GM10266 (cell line): ENCODE measurements around the gene TRNT1.

ENCODE experiments used
- DNase-seq: peaks from one replicate; pipeline ENCODE4 v3.0.0; 2012; ENCODE audit errors: extremely low spot score
- TF ChIP-seq, protein P1 (sequence below): IDR thresholded peaks from 2 replicates; pipeline ENCODE4 v1.5.1; 2012; ENCODE audit warnings: mild to moderate bottlenecking, low read depth; ENCODE audit not compliant: control insufficient read depth, insufficient read depth; ENCODE audit errors: missing control alignments

TRNT1 gene

DNA sequence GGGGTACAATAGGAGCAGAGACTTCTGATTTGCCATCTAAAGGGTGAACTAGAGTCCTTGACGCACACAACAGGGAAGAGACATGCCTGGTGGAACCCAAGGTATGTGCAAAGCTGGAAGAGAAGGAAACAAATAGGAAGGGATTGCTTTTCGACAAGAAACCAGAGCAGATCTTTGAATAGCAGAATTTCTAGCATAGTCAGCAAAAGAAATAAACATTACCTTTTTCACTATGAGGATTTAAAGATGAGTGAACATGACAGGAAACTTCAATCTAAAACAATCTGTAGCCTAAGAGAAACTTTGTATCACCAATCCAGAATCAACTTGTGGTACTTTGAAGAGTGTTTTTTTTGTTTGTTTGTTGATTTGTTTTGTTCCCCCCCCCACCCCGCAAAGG lies 21.5 kb upstream of the TRNT1 start:
- DNase-seq, result no peak
- TF ChIP-seq, protein P1, sequence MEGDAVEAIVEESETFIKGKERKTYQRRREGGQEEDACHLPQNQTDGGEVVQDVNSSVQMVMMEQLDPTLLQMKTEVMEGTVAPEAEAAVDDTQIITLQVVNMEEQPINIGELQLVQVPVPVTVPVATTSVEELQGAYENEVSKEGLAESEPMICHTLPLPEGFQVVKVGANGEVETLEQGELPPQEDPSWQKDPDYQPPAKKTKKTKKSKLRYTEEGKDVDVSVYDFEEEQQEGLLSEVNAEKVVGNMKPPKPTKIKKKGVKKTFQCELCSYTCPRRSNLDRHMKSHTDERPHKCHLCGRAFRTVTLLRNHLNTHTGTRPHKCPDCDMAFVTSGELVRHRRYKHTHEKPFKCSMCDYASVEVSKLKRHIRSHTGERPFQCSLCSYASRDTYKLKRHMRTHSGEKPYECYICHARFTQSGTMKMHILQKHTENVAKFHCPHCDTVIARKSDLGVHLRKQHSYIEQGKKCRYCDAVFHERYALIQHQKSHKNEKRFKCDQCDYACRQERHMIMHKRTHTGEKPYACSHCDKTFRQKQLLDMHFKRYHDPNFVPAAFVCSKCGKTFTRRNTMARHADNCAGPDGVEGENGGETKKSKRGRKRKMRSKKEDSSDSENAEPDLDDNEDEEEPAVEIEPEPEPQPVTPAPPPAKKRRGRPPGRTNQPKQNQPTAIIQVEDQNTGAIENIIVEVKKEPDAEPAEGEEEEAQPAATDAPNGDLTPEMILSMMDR, result no peak

DNA sequence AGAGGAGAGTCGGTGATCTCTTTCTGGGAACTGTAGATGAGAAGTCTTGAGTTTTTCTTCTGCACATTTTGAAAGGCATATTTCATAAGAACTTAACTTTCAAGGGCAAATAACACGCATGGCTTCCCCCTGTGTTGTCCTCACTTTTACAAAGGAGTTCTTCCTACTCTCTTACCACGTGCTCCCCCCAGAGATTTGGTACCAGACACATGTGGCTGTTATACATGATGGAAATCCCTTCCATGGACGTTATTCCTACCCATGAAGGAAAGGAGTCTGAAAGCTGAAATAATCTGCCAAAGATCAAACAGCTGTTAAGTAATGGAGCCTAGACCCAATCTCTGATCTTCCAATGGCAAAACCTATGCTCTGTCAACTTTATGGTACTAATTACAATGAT lies 20.9 kb upstream of the TRNT1 start:
- TF ChIP-seq, protein P1, result no peak
- DNase-seq, result no peak

DNA sequence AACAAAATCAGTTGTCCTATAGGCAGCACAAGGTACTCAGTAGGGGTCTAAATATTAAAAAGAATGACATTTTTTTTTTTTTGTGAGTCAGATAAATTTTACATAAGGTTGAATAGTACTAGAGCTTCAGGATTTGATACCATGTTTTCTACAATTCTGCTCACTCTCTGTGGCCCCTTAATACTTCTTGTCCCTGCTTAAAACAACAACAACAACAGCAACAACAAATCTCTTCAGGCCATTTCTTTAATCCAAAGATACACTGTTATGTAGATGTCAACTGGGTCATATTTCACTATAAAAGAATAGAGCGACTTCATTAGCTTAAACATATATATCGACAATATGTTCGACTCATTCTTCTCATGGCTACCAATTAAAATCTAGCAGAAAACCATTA lies 19.6 kb upstream of the TRNT1 start:
- no peak for DNase-seq
- TF ChIP-seq, protein P1, result no peak

DNA sequence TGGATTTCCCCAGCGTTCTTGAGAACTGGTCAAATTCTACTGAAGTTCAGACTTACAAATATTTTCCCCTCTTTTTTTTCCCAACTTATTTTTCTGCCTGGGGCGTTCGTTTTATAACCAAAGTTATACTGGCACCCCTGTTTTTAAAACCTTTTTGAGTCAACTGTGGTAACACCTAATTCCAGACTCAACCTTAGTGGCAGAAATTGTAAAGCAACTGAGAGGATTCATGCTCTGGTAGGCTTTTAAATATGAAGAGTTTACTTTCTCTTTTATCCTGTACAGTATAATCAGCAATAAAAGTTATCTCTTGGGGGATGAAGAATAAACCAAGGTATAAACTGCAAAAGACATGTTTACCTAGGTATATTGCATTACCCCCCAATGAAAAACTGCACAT lies 18.9 kb upstream of the TRNT1 start:
- TF ChIP-seq, protein P1, result no peak
- DNase-seq, result no peak

DNA sequence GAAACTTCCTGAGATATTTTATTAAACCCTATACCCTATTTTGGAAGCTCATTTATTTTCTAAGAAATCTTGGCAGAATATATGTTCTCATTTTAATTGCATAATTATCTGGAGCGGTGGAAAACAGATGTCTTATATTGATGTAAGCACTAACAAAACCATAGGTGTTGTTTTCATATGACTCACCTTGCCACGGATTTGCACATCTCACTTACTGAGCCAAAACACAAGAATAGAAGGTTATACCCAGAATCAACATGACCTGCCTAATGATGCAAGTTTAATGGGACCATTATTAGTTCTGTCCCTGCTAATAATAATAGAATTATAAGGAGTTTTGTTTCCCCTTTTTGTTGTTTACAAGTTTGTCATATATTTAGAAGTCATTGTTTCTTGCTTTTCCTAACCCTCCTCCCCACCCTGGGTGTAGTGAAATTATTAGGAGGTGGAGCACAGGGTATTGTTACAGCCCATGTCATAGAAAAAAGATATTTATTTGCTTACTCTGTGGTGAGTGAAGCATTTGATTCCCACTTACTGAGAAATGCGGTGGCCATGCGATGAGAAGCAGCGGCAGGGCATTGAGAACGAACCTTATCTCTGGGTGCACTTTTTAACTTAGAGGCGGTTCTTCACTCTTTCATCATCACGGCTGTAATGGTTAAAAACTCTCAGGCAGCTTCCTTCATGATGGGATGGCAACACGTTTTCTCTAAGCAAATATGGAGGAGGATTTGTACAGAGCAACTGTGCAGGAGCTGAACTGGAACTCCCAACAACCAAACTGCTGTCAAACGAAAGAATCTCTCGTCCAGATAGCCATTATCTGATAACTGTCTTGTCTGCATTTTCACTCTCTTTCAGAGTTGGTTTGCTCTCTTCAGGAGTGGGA lies 17.1 kb upstream of the TRNT1 start:
- TF ChIP-seq, protein P1, result no peak

DNA sequence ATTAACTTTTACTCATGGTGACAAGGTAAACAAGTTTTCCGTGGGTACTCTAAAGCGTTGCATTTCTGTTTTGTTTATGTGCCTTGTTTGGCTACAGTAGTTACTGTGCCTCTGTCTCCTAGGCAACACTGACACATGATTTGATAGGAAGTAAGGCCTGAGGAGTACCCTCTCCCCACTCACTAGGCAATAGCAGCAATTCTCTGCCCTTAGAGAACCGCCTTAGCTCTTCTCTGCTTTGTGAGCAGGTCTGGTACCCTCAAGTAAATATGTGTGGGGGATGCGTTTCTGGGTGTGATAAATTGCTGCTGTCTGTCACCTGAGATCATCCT lies 16.5 kb upstream of the TRNT1 start, which contains the start of gene IL5RA:
IL5RA (minus strand) TSS at position 76 of the 332 bp plus-strand sequence. CDS start 5,390 bp downstream, outside the sequence.
- TF ChIP-seq, protein P1, result no peak
- DNase-seq, result no peak

More for the DNA sequence above, 17.1 kb upstream of the TRNT1 start:
- DNase-seq, result no peak

DNA sequence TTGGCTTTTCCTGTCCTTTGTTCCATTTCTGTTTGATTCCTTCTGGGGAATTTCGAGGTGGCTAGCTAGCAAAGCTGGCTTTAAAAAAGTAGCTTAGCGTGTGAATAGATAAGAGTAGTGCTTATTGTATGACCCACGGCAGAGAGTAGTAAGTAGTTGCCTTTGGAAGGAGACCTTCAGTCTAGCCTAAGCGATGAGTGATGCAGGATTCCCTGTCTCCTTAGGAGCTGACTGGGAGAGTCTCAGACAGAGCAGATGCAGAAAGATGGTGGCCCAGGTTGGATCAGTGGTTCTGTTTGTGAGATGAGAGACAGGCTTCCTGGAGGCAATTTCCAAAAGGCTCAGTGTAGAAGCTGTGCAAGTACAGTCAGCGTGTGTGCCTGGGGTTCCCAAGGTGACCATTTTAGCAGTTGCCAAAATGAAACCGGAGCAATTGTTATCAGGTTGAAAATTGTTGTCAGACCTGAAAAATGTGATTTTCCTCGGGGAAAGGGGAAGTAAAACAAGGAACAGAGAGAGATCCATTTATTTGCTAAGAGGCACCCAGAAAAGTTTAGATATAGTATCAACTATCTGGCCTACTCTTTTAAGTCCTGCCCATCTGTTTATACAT lies 15.9 kb upstream of the TRNT1 start:
- DNase-seq, result no peak
- TF ChIP-seq, protein P1, result no peak
